Peyer's patch (tissue), 4 donors: Measurements from ENCODE around the gene EBF4.

Experiments
- CTCF ChIP-seq, 6 experiments: fragments of 450-650 bp in 4 of 6; fragments of 200-600 bp in 2 of 6; sonication (generic) in 1 of 6; IDR thresholded peaks; one replicate each; pipeline ENCODE4 v1.5.1; 2017 to 2019; ENCODE audit warnings: antibody characterized with exemption in 6 of 6, mild to moderate bottlenecking in 3 of 6, moderate library complexity in 1 of 6
- POLR2A ChIP-seq, 2 donors: fragments of 450-650 bp; IDR thresholded peaks; one replicate each; pipeline ENCODE4 v1.5.1; 2017; ENCODE audit warnings: antibody characterized with exemption in 2 of 2, mild to moderate bottlenecking in 2 of 2, moderate library complexity in 2 of 2

DNA sequence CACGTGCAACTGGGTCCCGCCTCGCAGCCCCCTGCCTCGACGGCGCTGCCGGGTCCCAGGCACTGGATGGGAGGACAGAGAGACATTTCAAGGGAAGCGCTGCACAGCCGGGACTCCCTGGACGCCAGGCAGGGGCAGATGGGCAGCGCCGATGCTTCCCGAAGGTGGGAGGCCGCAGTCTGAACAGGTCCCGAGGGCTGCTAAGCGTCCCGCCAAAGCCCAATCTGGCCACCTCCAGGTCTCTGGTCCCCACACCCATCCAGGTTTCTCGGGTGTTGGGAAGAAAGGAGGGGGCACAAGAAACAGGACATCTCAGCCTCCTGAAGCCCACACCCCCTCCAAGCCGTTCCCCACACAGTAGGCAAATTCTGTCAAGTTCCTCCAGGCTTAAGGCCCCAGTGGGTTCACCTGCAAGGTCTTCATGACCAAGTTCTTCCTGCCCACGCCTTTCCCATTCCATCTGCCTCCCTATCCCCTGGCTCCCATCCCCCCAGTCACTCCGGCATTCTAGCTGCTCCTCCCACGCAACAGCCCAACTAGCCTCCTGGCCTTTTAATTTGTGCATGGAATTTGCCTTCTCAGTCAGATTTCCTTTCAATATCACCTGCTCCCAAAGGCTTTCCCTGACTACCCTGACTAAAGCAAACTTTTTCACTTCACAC lies 113.2 kb downstream of the EBF4 start:
- TF ChIP-seq CTCF (IDR thresholded peaks at IDR 0.05) (no peak), POLR2A (IDR thresholded peaks at IDR 0.05) (no peak)
